Endothelial cell of umbilical vein (primary cell): Measurements from ENCODE around the gene DUSP14. TPM values are rescaled to one million over a fixed set of nuclear protein-coding genes. Genes with fewer than 3 reads are reported as not detected.

Experiments
- BruUV-seq: library from RNA; stranded (reverse); fragments of 400-500 nt; replicated peaks from 2 replicates; lab custom pipeline; 2021; lab: Mats Ljungman, UMichigan
- CTCF ChIA-PET: fragments of 300-600, 350-600 bp; sonication (Branson Sonifier 250); formaldehyde crosslinking; loops from one replicate; lab custom pipeline; 2021; ENCODE audit warnings: antibody characterized with exemption, inconsistent platforms; lab: Charles Lee
- POLR2A ChIA-PET: fragments of 300-600, 350-600 bp; sonication (Branson Sonifier 250); formaldehyde crosslinking; loops from one replicate; lab custom pipeline; 2021; ENCODE audit warnings: antibody characterized with exemption, inconsistent platforms; lab: Charles Lee
- DNase-seq: peaks from one replicate; pipeline ENCODE4 v3.0.0-alpha.2; 2011; ENCODE audit warnings: low read depth, low spot score
- FAIRE-seq: peaks from 2 replicates; lab custom pipeline; 2011; peaks lifted over from hg19 to GRCh38; lab: Jason Lieb, UNC
- H2AFZ ChIP-seq: 2 replicates; pipeline ENCODE4 v1.6.0; 2012; ENCODE audit warnings: low read depth, low read length, control low read depth, inconsistent platforms
- H3K27ac ChIP-seq: 2 replicates; pipeline ENCODE4 v1.5.1; 2011; ENCODE audit warnings: low read depth, mild to moderate bottlenecking, control low read depth, low read length, moderate library complexity; ENCODE audit not compliant: insufficient read depth
- H3K27me3 ChIP-seq, 2 experiments: 2 replicates each; pipeline versions ENCODE4 v1.6.0 to v1.6.1; 2011; ENCODE audit warnings: low read length in 2 of 2, mixed read lengths in 1 of 2; ENCODE audit not compliant: control insufficient read depth in 2 of 2, insufficient read depth in 2 of 2
- H3K36me3 ChIP-seq, 2 experiments: 2 replicates in 1 of 2; 3 replicates in 1 of 2; pipeline ENCODE4 v1.5.1; 2011; ENCODE audit warnings: low read length in 2 of 2, mild to moderate bottlenecking in 1 of 2, moderate library complexity in 1 of 2; ENCODE audit not compliant: control insufficient read depth in 2 of 2, insufficient read depth in 2 of 2; ENCODE audit errors: extremely low read depth in 1 of 2
- H3K4me1 ChIP-seq: 3 replicates; pipeline ENCODE4 v1.5.1; 2011; ENCODE audit warnings: mild to moderate bottlenecking, low read length; ENCODE audit not compliant: control insufficient read depth, insufficient read depth; ENCODE audit errors: extremely low read depth
- H3K4me2 ChIP-seq: 2 replicates; pipeline ENCODE4 v1.6.1; 2011; ENCODE audit warnings: low read length, control low read depth, mixed read lengths; ENCODE audit not compliant: insufficient read depth
- H3K4me3 ChIP-seq, 3 experiments: fragments of 200-600 bp in 1 of 3; sonication (generic), shearing (Covaris generic) in 1 of 3; replicated peaks in 1 of 3; 2 replicates each; pipeline ENCODE4 v1.5.1; 2011 to 2016; ENCODE audit warnings: control low read depth in 3 of 3, low read length in 3 of 3, mild to moderate bottlenecking in 2 of 3, inconsistent platforms in 1 of 3, low read depth in 1 of 3, moderate library complexity in 1 of 3; ENCODE audit not compliant: insufficient read depth in 1 of 3
- H3K79me2 ChIP-seq: 2 replicates; pipeline ENCODE4 v1.6.0; 2012; ENCODE audit warnings: low read length, inconsistent platforms; ENCODE audit not compliant: control insufficient read depth, insufficient read depth
- H3K9ac ChIP-seq: replicated peaks from 2 replicates; pipeline ENCODE3; 2011; ENCODE audit warnings: low read length, control low read depth; ENCODE audit not compliant: insufficient read depth; ENCODE audit errors: extremely low read depth
- H3K9me1 ChIP-seq: replicated peaks from 3 replicates; pipeline ENCODE4 v1.6.0; 2011; ENCODE audit warnings: mild to moderate bottlenecking, low read length; ENCODE audit not compliant: control insufficient read depth, insufficient read depth; ENCODE audit errors: extremely low read depth
- H3K9me3 ChIP-seq: replicated peaks from 2 replicates; pipeline ENCODE4 v1.5.1; 2012; ENCODE audit warnings: low read length, inconsistent platforms; ENCODE audit not compliant: control insufficient read depth, insufficient read depth
- H4K20me1 ChIP-seq: replicated peaks from 2 replicates; pipeline ENCODE3; 2011; ENCODE audit warnings: mild to moderate bottlenecking, low read length; ENCODE audit not compliant: control insufficient read depth, insufficient read depth; ENCODE audit errors: extremely low read depth
- CTCF ChIP-seq, 2 donors: IDR thresholded peaks; 1 replicate in 1 of 2; 2 replicates in 1 of 2; pipeline ENCODE4 v1.5.1; 2011; ENCODE audit warnings: low read length in 2 of 2, mild to moderate bottlenecking in 2 of 2, moderate library complexity in 2 of 2, control low read depth in 1 of 2, inconsistent platforms in 1 of 2, low read depth in 1 of 2; ENCODE audit not compliant: insufficient read depth in 1 of 2; ENCODE audit errors: extremely low read depth in 1 of 2
- EZH2 ChIP-seq: IDR thresholded peaks from 2 replicates; pipeline ENCODE4 v1.6.1; 2012; ENCODE audit warnings: borderline replicate concordance, low read depth, mild to moderate bottlenecking, moderate library complexity, low read length, inconsistent platforms; ENCODE audit not compliant: severe bottlenecking
- FOS ChIP-seq: IDR thresholded peaks from 2 replicates; pipeline ENCODE4 v1.6.1; 2011; ENCODE audit warnings: mild to moderate bottlenecking, low read length, moderate library complexity, borderline replicate concordance; ENCODE audit not compliant: insufficient read depth
- GATA2 ChIP-seq: IDR thresholded peaks from 2 replicates; pipeline ENCODE4 v1.7.0; 2011; ENCODE audit warnings: low read depth, mild to moderate bottlenecking, moderate library complexity, mixed read lengths, low read length; ENCODE audit not compliant: insufficient read length, insufficient read depth
- JUN ChIP-seq: IDR thresholded peaks from 2 replicates; pipeline ENCODE4 v1.6.1; 2011; ENCODE audit warnings: borderline replicate concordance, low read depth; ENCODE audit not compliant: insufficient read length, insufficient read depth
- MYC ChIP-seq: IDR thresholded peaks from one replicate; pipeline ENCODE4 v1.6.1; 2011; ENCODE audit warnings: mild to moderate bottlenecking, low read depth, low read length
- POLR2A ChIP-seq: IDR thresholded peaks from 2 replicates; pipeline ENCODE4 v1.6.1; 2012; ENCODE audit warnings: low read depth, mild to moderate bottlenecking, control low read depth, low read length
- POLR2AphosphoS5 ChIP-seq: IDR thresholded peaks from 2 replicates; pipeline ENCODE4 v1.6.1; 2012; ENCODE audit warnings: low read depth, mild to moderate bottlenecking, control low read depth, low read length, moderate library complexity; ENCODE audit not compliant: insufficient read depth
- dilution Hi-C: fragments of 300-500 bp; cut with MboI; formaldehyde crosslinking; loops from one replicate; pipeline ENCODE4 v1.15.0; 2019; ENCODE audit warnings: low sequenced_read_pairs; ENCODE audit not compliant: extremely low pct_ligation_motif_present
- intact Hi-C: fragments of 100-400 bp; cut with micrococcal nuclease; formaldehyde crosslinking; loops from one replicate; pipeline ENCODE4 v1.10.0; 2022
- polyA plus RNA-seq, 4 experiments: library from polyadenylated mRNA; depleted of rRNA in 3 of 4; stranded (reverse) in 3 of 4; unstranded in 1 of 4; fragments of >200 nt; gene quantifications; 2 replicates each; pipeline versions ENCODE4 v1.2.1 to v1.2.3, GENCODE V29; 2011 to 2012; ENCODE audit warnings: missing spikeins in 1 of 4
- total RNA-seq: library from RNA; stranded (reverse); gene quantifications from 2 replicates; pipeline ENCODE4 v1.2.3, GENCODE V29; 2021
- TF ChIP-seq, protein P1 (sequence below): IDR thresholded peaks from 2 replicates; pipeline ENCODE4 v1.6.1; 2011; ENCODE audit not compliant: insufficient read depth, insufficient read length

DUSP14 gene
- total and polyA plus RNA-seq, 2 donors (not counting 3 experiments of a cell fraction or from before 2014, with no cell fraction given) = 36.4 to 62.5 TPM

- FAIRE-seq = no peak
- Histone ChIP-seq H3K27me3 (no peaks in the 10 kb centered on the region), H3K9me1 (no peaks in the 10 kb centered on the region), H2AFZ (no peak overlapping the region), H3K36me3 (no peaks in the 10 kb centered on the region), H3K4me3 (no peak overlapping the region), H3K27ac (no peak overlapping the region), H3K9ac (no peak overlapping the region), H3K79me2 (no peaks in the 10 kb centered on the region), H3K4me2 (no peak overlapping the region), H3K9me3 (no peaks in the 10 kb centered on the region), H3K4me1 (peaks cover 16% of the 10 kb centered on the region), H4K20me1 (no peaks in the 10 kb centered on the region)
- POLR2A ChIA-PET = no interaction called here
- TF ChIP-seq JUN = no peak
- no peak for TF ChIP-seq POLR2A
- TF ChIP-seq EZH2 = no peak
- TF ChIP-seq MYC = no peak
- no peak for TF ChIP-seq GATA2
- TF ChIP-seq, protein P1, sequence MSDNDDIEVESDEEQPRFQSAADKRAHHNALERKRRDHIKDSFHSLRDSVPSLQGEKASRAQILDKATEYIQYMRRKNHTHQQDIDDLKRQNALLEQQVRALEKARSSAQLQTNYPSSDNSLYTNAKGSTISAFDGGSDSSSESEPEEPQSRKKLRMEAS = no peak
- no peak for TF ChIP-seq FOS
- CTCF ChIA-PET = no interaction called here
- DNase-seq = no peak
- BruUV-seq = no TSS peak
- intact Hi-C loops (no loop called here), dilution Hi-C loops (no loop called here)
These were observed 27.2 kb upstream of the DUSP14 start for GRCh38 chr17:37462492-37462891.

GRCh38 chr17:37463039-37463438 lies 26.7 kb upstream of the DUSP14 start:
- ChIA-PET POLR2A (no interaction called here), CTCF (interaction anchor here (1.6 kb wide), 1 partner anchor 8 kb away, joined by 4 read pairs; no protein-coding TSS in a partner anchor)
- Histone ChIP-seq H3K27me3 (no peaks in the 10 kb centered on the region), H3K27ac (no peak overlapping the region), H3K79me2 (no peaks in the 10 kb centered on the region), H3K36me3 (peaks cover 0 to 2% of the 10 kb centered on the region in 2 experiments), H3K9me1 (no peaks in the 10 kb centered on the region), H4K20me1 (no peaks in the 10 kb centered on the region), H3K4me2 (no peak overlapping the region), H2AFZ (no peak overlapping the region), H3K9me3 (no peaks in the 10 kb centered on the region), H3K4me3 (no peak overlapping the region), H3K9ac (no peak overlapping the region), H3K4me1 (peaks cover 16% of the 10 kb centered on the region)
- BruUV-seq = no TSS peak
- DNase-seq (no peak), FAIRE-seq (no peak)
- intact Hi-C loops (no loop called here), dilution Hi-C loops (no loop called here)
- TF ChIP-seq JUN = no peak
- TF ChIP-seq FOS = no peak
- no peak for TF ChIP-seq MYC
- no peak for TF ChIP-seq POLR2AphosphoS5
- TF ChIP-seq CTCF (IDR thresholded peaks at IDR 0.05; ENCODE audit: extremely low read depth in 1 of 2, insufficient read depth in 1 of 2, low read depth in 1 of 2, low read length in 2 of 2) = no peak
- TF ChIP-seq POLR2A = no peak
- TF ChIP-seq EZH2 = no peak
- TF ChIP-seq GATA2 = no peak
- TF ChIP-seq, protein P1 = no peak
